Psoas muscle (tissue), 8 donors: Measurements from ENCODE around the gene SMG6. TPM values are rescaled to one million over a fixed set of nuclear protein-coding genes. Genes with fewer than 3 reads are reported as not detected.
A peak's percentile ranks its signal among the peaks of the same experiment; 100 is the strongest.

Source experiments
- ATAC-seq, 4 donors: fragments of 200-7000 bp; cut with Tn5 transposase; one replicate each; pipeline ENCODE4 v1.9.1; 2020; ENCODE audit warnings: moderate library complexity in 3 of 4, mild to moderate bottlenecking in 2 of 4
- DNase-seq, 2 donors: peaks; one replicate each; pipeline ENCODE4 v3.0.0-alpha.2; 2020
- H3K27ac ChIP-seq: fragments of 200-600 bp; one replicate; pipeline ENCODE4 v1.8.0; 2022
- H3K27me3 ChIP-seq, 3 donors: fragments of 200-600 bp in 1 of 3; one replicate each; pipeline versions ENCODE4 v1.6.1 to v1.8.0; 2013 to 2022; ENCODE audit warnings: low read length in 2 of 3, mild to moderate bottlenecking in 2 of 3, moderate library complexity in 1 of 3; ENCODE audit not compliant: insufficient read depth in 3 of 3
- H3K36me3 ChIP-seq, 2 donors: fragments of 200-600 bp in 1 of 2; one replicate each; pipeline versions ENCODE4 v1.6.1 to v1.8.0; 2013 to 2022; ENCODE audit warnings: low read depth in 1 of 2, mild to moderate bottlenecking in 1 of 2, moderate library complexity in 1 of 2; ENCODE audit not compliant: insufficient read depth in 1 of 2
- H3K4me1 ChIP-seq: fragments of 200-600 bp; one replicate; pipeline ENCODE4 v1.8.0; 2022
- H3K4me3 ChIP-seq: fragments of 200-600 bp; one replicate; pipeline ENCODE4 v1.8.0; 2022; ENCODE audit warnings: mild to moderate bottlenecking
- H3K9me3 ChIP-seq: fragments of 200-600 bp; one replicate; pipeline ENCODE4 v1.8.0; 2022
- WGBS, 3 donors: extraction: QIAGEN DNeasy Blood & Tissue Kit; methylation state at CpG; one replicate each; pipeline versions ENCODE4 v1.1.6 to v1.1.7; 2013; 5-methylcytosine and 5-hydroxymethylcytosine counted together
- intact Hi-C, 2 donors: fragments of 100-400 bp; cut with DNase I; formaldehyde crosslinking; loops; one replicate each; pipeline versions ENCODE4 v1.11.0 to v1.14.2; 2022
- polyA plus RNA-seq, 3 donors: library from polyadenylated mRNA; stranded (reverse); fragments of 200-250 nt; gene quantifications; one replicate each; pipeline ENCODE4 v1.2.3, GENCODE V29; 2013
- total RNA-seq, 4 donors: library from RNA; stranded (reverse); fragmentation: NEBNext Ultra II Directional in 2 of 4; extraction: Animal tissue kit (Norgen Biotek cat#: 25700) in 2 of 4; gene quantifications; one replicate each; pipeline versions ENCODE4 v1.2.1 to v1.2.4, GENCODE V29; 2021 to 2023
- TF ChIP-seq, protein P1 (sequence below): fragments of 200-600 bp; IDR thresholded peaks from one replicate; pipeline ENCODE4 v1.8.0; 2022; ENCODE audit warnings: antibody characterized with exemption
- donor health status: healthy with polysubstance abuse.
- donor health status: DM: no; HTN: no; CAD: no; lungs with moderate emphysema.
- donor health status: Bipolar disorder and iron deficiency.
- donor health status: healthy.
- donor health status: DM: yes; HTN: yes; CAD: no.
- donor health status: DM: no; HTN: no; CAD: no.
- donor health status: DM: no; HTN: no; CAD: no.
- donor health status: DM: yes; HTN: yes; CAD: no.

SMG6 gene
- total and polyA plus RNA-seq, 7 donors = 9.4 to 24.1 (median 16.3) TPM

- peak; percentile 92 to 97 for DNase-seq
- peaks cover 2 to 57% of the 10 kb centered on the region in 2 donors for H3K36me3 ChIP-seq
- H3K4me3 ChIP-seq = peak within 1 kb of the TSS; percentile 85
- WGBS, 3 donors = 1 to 4% (median 2%) methylated on average over 67 to 93 of the region's 93 CpGs
- TF ChIP-seq, protein P1, sequence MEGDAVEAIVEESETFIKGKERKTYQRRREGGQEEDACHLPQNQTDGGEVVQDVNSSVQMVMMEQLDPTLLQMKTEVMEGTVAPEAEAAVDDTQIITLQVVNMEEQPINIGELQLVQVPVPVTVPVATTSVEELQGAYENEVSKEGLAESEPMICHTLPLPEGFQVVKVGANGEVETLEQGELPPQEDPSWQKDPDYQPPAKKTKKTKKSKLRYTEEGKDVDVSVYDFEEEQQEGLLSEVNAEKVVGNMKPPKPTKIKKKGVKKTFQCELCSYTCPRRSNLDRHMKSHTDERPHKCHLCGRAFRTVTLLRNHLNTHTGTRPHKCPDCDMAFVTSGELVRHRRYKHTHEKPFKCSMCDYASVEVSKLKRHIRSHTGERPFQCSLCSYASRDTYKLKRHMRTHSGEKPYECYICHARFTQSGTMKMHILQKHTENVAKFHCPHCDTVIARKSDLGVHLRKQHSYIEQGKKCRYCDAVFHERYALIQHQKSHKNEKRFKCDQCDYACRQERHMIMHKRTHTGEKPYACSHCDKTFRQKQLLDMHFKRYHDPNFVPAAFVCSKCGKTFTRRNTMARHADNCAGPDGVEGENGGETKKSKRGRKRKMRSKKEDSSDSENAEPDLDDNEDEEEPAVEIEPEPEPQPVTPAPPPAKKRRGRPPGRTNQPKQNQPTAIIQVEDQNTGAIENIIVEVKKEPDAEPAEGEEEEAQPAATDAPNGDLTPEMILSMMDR = peak; percentile 51
- peak within 1 kb of the TSS; percentile 91 for H3K27ac ChIP-seq
- H3K27me3 ChIP-seq = no peaks in the 10 kb centered on the region
- H3K4me1 ChIP-seq = peaks cover 29% of the 10 kb centered on the region
- intact Hi-C loops = no loop called here
- ATAC-seq = peak; percentile 91 to 94 (median 92)
- H3K9me3 ChIP-seq = no peaks in the 10 kb centered on the region
Measured at GRCh38 chr17:2041561-2042389, 261.8 kb downstream of the SMG6 start, which contains the start of gene OVCA2. Gene OVCA2, plus strand, starts transcription at chr17:2042022. Its CDS starts 26 bp downstream, at chr17:2042048.

- WGBS, 3 donors = 37 to 44% (median 38%) methylated on average over 14 to 16 of the region's 16 CpGs
- Histone ChIP-seq H3K4me1 (peaks cover 29% of the 10 kb centered on the region), H3K4me3 (peak overlapping the region; percentile 85), H3K27ac (peak overlapping the region; percentile 91), H3K27me3 (no peaks in the 10 kb centered on the region), H3K9me3 (no peaks in the 10 kb centered on the region), H3K36me3 (peaks cover 2 to 65% of the 10 kb centered on the region in 2 donors)
- intact Hi-C loops = no loop called here
- peak in 3 of 4 donors; percentile 2 to 13 (median 5) for ATAC-seq
- no peak for DNase-seq
- TF ChIP-seq, protein P1 = no peak
Measured at GRCh38 chr17:2040942-2041560, 262.5 kb downstream of the SMG6 start.

- H3K4me1 ChIP-seq = peaks cover 29% of the 10 kb centered on the region
- no peaks in the 10 kb centered on the region for H3K27me3 ChIP-seq
- no peak for ATAC-seq
- no peak overlapping the region for H3K4me3 ChIP-seq
- H3K36me3 ChIP-seq = peaks cover 2 to 71% of the 10 kb centered on the region in 2 donors
- intact Hi-C loops = no loop called here
- DNase-seq = no peak
- WGBS, 3 donors = 76 to 92% (median 84%) methylated on average over 7 of the region's 7 CpGs
- peak overlapping the region; percentile 91 for H3K27ac ChIP-seq
- TF ChIP-seq, protein P1 = no peak
- H3K9me3 ChIP-seq = no peaks in the 10 kb centered on the region
Measured at GRCh38 chr17:2040219-2040827, 263.3 kb downstream of the SMG6 start.

DNA sequence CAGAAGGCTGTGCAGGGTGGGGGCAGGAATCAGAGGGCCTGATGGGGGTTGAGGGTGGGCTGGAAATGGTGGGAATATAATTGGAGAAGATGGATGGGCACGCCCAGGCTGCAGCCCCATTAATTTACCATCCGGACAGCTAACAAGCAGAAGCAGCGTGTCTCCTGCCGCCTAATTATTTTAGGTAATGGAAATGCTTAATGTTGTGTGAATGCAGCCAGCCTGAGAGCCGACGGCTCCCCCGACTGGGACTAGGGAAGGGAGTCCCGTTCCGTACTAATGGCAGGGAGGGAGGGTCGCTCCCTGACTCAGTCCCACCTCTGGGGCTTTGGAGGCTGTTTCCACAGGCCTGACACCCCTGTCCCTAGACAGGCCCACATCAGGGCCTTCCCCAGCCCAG lies 266.4 kb downstream of the SMG6 start:
- DNase-seq (no peak), ATAC-seq (no peak)
- Histone ChIP-seq H3K4me3 (no peak overlapping the region), H3K9me3 (no peaks in the 10 kb centered on the region), H3K27ac (no peak overlapping the region), H3K36me3 (peaks cover 0 to 69% of the 10 kb centered on the region in 2 donors), H3K4me1 (peaks cover 15% of the 10 kb centered on the region), H3K27me3 (no peaks in the 10 kb centered on the region)
- TF ChIP-seq, protein P1 = no peak
- intact Hi-C loops = no loop called here
- 86 to 90% (median 87%) methylated on average over 10 of the region's 10 CpGs for WGBS, 3 donors
